OCI-LY7 (cell line): ENCODE results near the gene C11orf52. TPM values are rescaled to one million over a fixed set of nuclear protein-coding genes. Genes with fewer than 3 reads are reported as not detected.

Experiments used
- BruUV-seq: library from RNA; stranded (reverse); fragments of 400-500 nt; replicated peaks from 2 replicates; lab custom pipeline; 2021; lab: Mats Ljungman, UMichigan
- CTCF ChIA-PET: fragments of 300-600 bp; sonication (Branson Sonifier 250); formaldehyde crosslinking; loops from one replicate; lab custom pipeline; 2022; ENCODE audit warnings: antibody characterized with exemption; ENCODE audit not compliant: unreplicated experiment; lab: Charles Lee
- POLR2A ChIA-PET: fragments of 300-600 bp; sonication (Branson Sonifier 250); formaldehyde crosslinking; loops from one replicate; lab custom pipeline; 2022; ENCODE audit warnings: antibody characterized with exemption; lab: Charles Lee
- DNase-seq: peaks from one replicate; pipeline ENCODE4 v3.0.0-alpha.2; 2015; ENCODE audit warnings: low spot score
- H2AFZ ChIP-seq: fragments of 200-600 bp; sonication (generic), shearing (Covaris generic); 2 replicates; pipeline ENCODE4 v1.6.1; 2014; ENCODE audit warnings: mild to moderate bottlenecking, antibody characterized with exemption, low read length, moderate library complexity
- H3K27ac ChIP-seq: fragments of 200-600 bp; sonication (generic); 2 replicates; pipeline ENCODE4 v1.5.1; 2014; ENCODE audit warnings: mixed run types, low read depth, mild to moderate bottlenecking, moderate library complexity, low read length, inconsistent platforms; ENCODE audit not compliant: poor library complexity, severe bottlenecking
- H3K36me3 ChIP-seq: fragments of 200-600 bp; sonication (generic); 2 replicates; pipeline ENCODE4 v1.6.1; 2014; ENCODE audit warnings: mild to moderate bottlenecking, antibody characterized with exemption, low read length, moderate library complexity, mixed read lengths; ENCODE audit not compliant: insufficient read depth
- H3K4me1 ChIP-seq: fragments of 200-600 bp; sonication (generic); 2 replicates; pipeline ENCODE4 v1.5.1; 2014; ENCODE audit warnings: mild to moderate bottlenecking, low read length; ENCODE audit not compliant: insufficient read depth, poor library complexity, severe bottlenecking
- H3K4me2 ChIP-seq: fragments of 200-600 bp; sonication (generic); 2 replicates; pipeline ENCODE4 v1.6.1; 2014; ENCODE audit warnings: mild to moderate bottlenecking, low read length
- H3K4me3 ChIP-seq: fragments of 200-600 bp; sonication (generic); 2 replicates; pipeline ENCODE4 v1.5.1; 2014; ENCODE audit warnings: mild to moderate bottlenecking, low read depth, low read length; ENCODE audit not compliant: poor library complexity, severe bottlenecking
- H3K79me2 ChIP-seq: fragments of 200-600 bp; sonication (generic); 2 replicates; pipeline ENCODE4 v1.6.1; 2016; ENCODE audit warnings: low read depth, mild to moderate bottlenecking, low read length, moderate library complexity, mixed read lengths; ENCODE audit not compliant: insufficient read depth
- H3K9me2 ChIP-seq: fragments of 200-600 bp; sonication (generic); 2 replicates; pipeline ENCODE4 v1.6.1; 2016; ENCODE audit warnings: mild to moderate bottlenecking, low read length, mixed read lengths; ENCODE audit not compliant: insufficient read depth
- H3K9me3 ChIP-seq: fragments of 200-600 bp; sonication (generic); 2 replicates; pipeline ENCODE4 v1.6.1; 2014; ENCODE audit warnings: mild to moderate bottlenecking, mixed run types, low read length, mixed read lengths
- H4K20me1 ChIP-seq: fragments of 200-600 bp; sonication (generic); 2 replicates; pipeline ENCODE4 v1.6.1; 2014; ENCODE audit warnings: mild to moderate bottlenecking, antibody characterized with exemption, low read length, moderate library complexity, mixed read lengths; ENCODE audit not compliant: insufficient read depth
- CTCF ChIP-seq: fragments of 200-600 bp; sonication (generic); conservative IDR thresholded peaks from 2 replicates; pipeline ENCODE4 v1.5.1; 2014; ENCODE audit warnings: mild to moderate bottlenecking, antibody characterized with exemption, low read length, moderate library complexity, mixed read lengths
- EZH2phosphoT487 ChIP-seq: fragments of 200-600 bp; sonication (generic); IDR thresholded peaks from 2 replicates; pipeline ENCODE4 v1.6.1; 2018; ENCODE audit warnings: low read depth, borderline replicate concordance, mild to moderate bottlenecking, mixed run types, antibody characterized with exemption, low read length, moderate library complexity, mixed read lengths
- intact Hi-C: fragments of 100-400 bp; cut with micrococcal nuclease; formaldehyde crosslinking; loops from one replicate; pipeline ENCODE4 v1.10.0; 2022; ENCODE audit not compliant: unreplicated experiment
- total RNA-seq, 2 experiments: library from RNA; depleted of rRNA in 1 of 2; stranded (reverse); fragments of >200 nt in 1 of 2; shearing (Covaris generic) in 1 of 2; gene quantifications; 2 replicates each; pipeline ENCODE4 v1.2.3, GENCODE V29; 2014 to 2022

Gene C11orf52
- total RNA-seq, 2 experiments from 2014 or later = not detected

- no peak for DNase-seq
- intact Hi-C loops = no loop called here
- Histone ChIP-seq H3K9me2 (no peaks in the 10 kb centered on the region), H2AFZ (no peak overlapping the region), H3K9me3 (0 out of 2 replicates have a peak, but pooled peaks cover 5% of the 10 kb centered on the region), H3K36me3 (no peaks in the 10 kb centered on the region), H3K4me1 (no peaks in the 10 kb centered on the region), H4K20me1 (no peaks in the 10 kb centered on the region), H3K79me2 (no peaks in the 10 kb centered on the region), H3K4me2 (no peak overlapping the region), H3K4me3 (no peak overlapping the region), H3K27ac (no peak overlapping the region)
- BruUV-seq = no TSS peak
- POLR2A ChIA-PET = interaction anchor here (0.7 to 1.2 kb wide), 3 partner anchors 9 to 770 kb away, joined by 3 read pairs; no protein-coding TSS in a partner anchor
- CTCF ChIA-PET = interaction anchor here (0.9 kb wide), 1 partner anchor 32 kb away, joined by 3 read pairs; no protein-coding TSS in a partner anchor
- no peak for TF ChIP-seq CTCF
- no peak for TF ChIP-seq EZH2phosphoT487
Measured at GRCh38 chr11:111954154-111954553, 35.4 kb downstream of the C11orf52 start.

DNA sequence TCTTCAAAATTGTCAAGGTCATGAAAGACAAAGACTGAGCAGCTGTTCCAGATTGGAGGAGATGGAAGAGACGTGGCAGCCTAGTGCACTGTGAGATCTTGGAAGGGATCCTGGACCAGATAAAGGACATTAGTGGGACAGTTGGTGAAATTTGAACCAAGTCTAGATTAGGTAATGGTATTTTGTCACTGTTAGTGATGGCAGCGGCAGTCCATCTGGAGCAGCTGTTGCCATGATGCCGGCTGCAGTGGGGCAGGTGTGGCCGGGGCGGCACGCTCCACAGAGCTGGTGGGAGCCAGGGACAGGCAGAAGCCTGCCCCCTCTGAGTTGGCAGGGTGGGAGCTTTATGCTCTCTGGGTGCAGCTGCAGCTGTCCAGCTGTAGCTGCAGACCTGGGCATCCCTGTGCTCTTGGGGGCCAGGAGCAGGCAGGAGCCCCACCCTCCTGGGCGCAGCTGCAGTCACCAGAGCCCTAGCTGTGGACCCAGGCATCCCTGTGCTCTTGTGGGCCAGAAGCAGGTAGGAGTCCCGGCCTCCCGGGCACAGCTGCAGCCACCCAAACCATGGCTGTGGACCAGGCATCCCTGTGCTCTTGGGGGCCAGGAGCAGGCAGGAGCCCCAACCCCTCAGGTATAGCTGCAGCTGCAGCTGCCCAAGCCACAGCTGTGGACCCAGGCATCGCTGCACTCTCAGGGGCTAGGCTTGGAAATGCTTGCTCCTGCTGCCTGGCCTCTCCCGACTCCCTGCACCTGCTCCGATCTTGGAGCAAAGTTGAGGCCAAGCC, 39.1 kb downstream of the C11orf52 start:
- TF ChIP-seq CTCF = no peak
- TF ChIP-seq EZH2phosphoT487 = no peak
- Histone ChIP-seq H3K9me2 (no peaks in the 10 kb centered on the region), H3K36me3 (no peaks in the 10 kb centered on the region), H2AFZ (no peak overlapping the region), H3K4me1 (no peaks in the 10 kb centered on the region), H3K27ac (no peak overlapping the region), H3K4me2 (no peak overlapping the region), H3K79me2 (no peaks in the 10 kb centered on the region), H3K9me3 (no peaks in the 10 kb centered on the region), H3K4me3 (no peak overlapping the region), H4K20me1 (no peaks in the 10 kb centered on the region)
- CTCF ChIA-PET = no interaction called here
- no TSS peak for BruUV-seq
- POLR2A ChIA-PET = interaction anchor here (1.1 kb wide), 1 partner anchor 8 kb away, joined by 7 read pairs; no protein-coding TSS in a partner anchor
- intact Hi-C loops = no loop called here
- DNase-seq = no peak

DNA sequence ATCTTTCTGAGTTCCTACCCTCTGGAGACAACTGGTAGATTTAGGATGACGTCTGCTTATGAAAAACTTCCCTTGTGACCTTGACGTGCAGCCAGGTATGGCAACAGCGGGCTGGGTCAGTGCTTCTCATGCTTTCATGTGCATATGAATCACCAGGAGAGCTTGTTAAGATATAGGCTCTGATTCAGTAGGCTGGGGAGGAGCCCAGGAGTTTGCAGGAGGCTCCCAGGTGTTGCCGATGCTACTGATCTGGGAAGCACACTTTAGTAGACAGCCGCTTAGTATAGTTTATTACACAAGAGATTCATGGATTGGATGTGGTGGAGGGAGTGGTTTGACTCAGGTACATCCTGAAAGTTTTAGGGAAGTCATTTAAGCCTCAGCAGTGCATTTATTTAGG, 42.2 kb downstream of the C11orf52 start:
- H3K4me3 ChIP-seq = no peak overlapping the region
- no peaks in the 10 kb centered on the region for H3K9me3 ChIP-seq
- no peaks in the 10 kb centered on the region for H3K79me2 ChIP-seq
- DNase-seq = no peak
- H4K20me1 ChIP-seq = no peaks in the 10 kb centered on the region
- TF ChIP-seq CTCF (no peak), EZH2phosphoT487 (no peak)
- H3K4me2 ChIP-seq = no peak overlapping the region
- CTCF ChIA-PET = interaction anchor here (0.6 kb wide), 1 partner anchor 19 kb away, joined by 3 read pairs; no protein-coding TSS in a partner anchor
- no TSS peak for BruUV-seq
- intact Hi-C loops = no loop called here
- no peak overlapping the region for H2AFZ ChIP-seq
- H3K4me1 ChIP-seq = no peaks in the 10 kb centered on the region
- H3K27ac ChIP-seq = no peak overlapping the region
- H3K36me3 ChIP-seq = no peaks in the 10 kb centered on the region
- H3K9me2 ChIP-seq = no peaks in the 10 kb centered on the region
- POLR2A ChIA-PET = interaction anchor here (0.6 to 1.6 kb wide), 3 partner anchors 8 to 25 kb away, joined by 3 to 5 read pairs (median 5); no protein-coding TSS in a partner anchor
